GM10847 (cell line): ENCODE results near the gene ATP8B1.

Source experiments
- POLR2A ChIP-seq: IDR thresholded peaks from 2 replicates; pipeline ENCODE4 v1.6.1; 2011; ENCODE audit not compliant: insufficient read length; ENCODE audit errors: extremely low read depth

ATP8B1 gene

DNA sequence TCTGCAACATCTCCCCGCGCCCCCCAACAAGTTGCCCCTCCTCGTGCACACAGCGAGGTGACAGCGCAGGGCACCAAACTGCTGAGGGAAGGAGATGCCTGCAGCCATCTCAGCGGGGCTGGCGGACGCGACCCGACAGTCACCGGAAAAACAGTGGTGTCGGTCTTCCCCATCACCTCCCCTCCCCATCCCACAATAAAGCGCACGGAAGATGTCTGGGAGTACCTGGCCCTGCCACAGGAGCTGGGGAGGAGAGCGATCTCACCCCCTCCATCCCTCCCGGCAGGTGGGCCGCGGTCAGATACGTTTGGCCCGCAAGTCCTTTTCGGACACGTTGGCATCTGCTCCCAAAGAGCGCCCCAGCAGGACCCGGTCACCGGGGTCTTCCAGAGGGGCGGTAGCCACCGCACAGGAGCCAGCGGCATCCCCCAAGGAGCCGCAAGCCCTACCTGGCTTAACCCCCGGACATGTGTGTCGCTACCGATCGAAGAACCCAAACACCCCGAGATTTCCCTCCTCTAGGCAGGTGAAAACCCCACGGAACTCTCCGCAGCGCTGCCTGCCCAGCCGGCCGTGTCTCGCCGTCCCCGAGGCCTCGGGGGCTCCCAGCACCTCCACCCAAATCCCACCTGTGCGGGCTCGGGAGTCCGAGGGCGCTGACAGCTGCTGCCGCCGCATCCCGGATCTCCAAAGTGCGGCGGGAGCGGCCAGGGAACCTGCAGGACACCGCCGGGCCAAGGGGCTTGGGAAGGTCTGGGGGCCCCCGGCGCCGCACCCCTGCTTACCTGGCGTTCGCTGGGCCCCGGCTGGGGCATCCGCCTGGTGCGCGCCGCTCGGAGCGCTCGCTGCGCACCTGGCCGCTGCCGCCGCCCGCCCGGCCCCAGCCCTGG lies 657 bp downstream of the ATP8B1 start:
- no peak for TF ChIP-seq POLR2A

DNA sequence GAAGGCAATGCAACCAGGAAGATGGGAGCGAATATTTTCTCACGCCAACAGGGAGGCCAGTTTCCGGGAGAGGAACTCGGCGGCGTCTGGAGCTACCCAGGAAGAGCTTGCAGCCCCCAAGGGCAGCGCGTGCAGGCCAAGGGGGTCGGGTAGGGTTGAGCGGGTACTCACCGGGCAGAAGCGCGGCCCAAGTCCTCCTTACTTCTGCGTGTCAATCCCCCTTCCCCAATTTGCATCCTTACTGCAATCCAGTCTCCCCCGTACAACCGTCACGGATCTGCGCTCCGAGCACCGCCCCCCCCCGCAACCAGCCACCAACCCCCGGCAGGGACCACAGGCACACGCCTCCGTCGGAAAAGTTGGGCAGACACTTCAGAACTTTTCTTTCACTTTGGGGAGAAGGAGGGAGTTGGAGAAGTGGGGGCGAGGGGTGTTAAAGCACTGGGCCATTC lies 1.3 kb downstream of the ATP8B1 start:
- TF ChIP-seq POLR2A = no peak

DNA sequence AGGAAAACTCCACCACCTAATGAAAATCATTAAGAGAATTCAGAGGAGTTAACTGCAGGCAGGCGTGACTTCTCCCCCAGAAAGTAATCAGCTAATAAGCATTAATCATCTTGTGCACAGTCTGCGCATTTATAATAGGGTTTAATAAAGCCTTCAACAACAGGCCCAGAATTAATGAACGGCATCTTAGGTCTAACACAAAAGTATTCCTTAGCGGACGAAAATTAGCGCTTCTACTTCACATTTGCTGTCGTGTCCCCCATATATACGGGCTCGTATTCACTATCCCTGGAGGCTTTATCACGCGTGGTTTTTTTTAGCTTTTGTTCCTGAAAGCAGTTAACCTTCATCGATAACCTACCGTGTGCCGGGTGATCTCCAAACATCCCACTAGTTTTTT lies 1.8 kb downstream of the ATP8B1 start:
- no peak for TF ChIP-seq POLR2A

DNA sequence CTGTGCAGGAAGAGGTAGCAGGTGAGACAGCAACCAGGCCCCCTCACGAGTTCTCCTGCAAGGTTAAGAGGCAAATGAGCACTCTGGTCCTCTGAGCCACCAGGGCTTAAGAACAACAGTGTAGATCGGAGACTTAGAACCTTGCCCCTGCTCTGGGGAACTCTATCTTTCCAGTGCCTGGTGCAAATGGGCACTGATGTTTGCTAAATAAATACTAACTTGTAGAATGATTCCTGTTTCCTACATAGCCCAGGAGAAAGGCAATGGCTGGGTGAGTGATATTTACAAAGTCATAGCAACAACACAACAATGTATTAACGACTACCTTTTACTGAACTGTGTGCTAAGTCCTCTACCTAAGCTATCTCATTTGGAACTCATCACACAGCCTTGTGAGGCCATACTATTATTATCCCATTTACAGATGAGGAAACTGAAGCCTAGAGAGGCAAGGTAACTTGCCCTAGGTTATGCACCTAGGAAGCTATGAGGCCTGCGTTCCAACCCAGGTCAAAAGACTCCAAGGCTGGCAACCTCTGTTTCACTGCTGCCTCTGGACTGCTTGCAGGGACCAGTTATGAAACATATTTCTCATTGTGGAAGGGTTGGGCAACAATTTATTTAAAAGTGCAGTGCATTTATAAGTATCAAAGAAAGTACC lies 4.3 kb downstream of the ATP8B1 start:
- TF ChIP-seq POLR2A = no peak

DNA sequence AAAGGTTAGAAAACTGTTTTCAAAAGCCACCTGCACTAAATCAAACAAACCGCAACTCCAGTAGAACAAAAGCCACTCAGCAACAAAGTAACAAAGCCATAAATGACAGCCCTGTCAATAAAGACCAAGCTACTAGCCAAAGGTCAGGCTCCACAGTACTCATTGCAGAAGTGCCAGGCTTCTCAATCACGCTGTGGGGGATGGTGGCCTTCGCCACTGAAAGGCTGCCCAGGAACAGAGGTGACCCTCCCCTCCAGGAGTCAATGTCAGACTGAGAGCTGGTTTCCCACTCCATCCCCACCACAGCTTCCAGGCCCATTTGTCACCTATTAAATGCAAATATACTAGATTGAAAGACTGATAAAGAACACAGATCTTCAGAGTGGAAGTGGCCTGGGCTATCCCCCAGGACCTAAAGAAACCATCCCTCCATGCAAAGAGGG lies 5.9 kb downstream of the ATP8B1 start:
- no peak for TF ChIP-seq POLR2A

DNA sequence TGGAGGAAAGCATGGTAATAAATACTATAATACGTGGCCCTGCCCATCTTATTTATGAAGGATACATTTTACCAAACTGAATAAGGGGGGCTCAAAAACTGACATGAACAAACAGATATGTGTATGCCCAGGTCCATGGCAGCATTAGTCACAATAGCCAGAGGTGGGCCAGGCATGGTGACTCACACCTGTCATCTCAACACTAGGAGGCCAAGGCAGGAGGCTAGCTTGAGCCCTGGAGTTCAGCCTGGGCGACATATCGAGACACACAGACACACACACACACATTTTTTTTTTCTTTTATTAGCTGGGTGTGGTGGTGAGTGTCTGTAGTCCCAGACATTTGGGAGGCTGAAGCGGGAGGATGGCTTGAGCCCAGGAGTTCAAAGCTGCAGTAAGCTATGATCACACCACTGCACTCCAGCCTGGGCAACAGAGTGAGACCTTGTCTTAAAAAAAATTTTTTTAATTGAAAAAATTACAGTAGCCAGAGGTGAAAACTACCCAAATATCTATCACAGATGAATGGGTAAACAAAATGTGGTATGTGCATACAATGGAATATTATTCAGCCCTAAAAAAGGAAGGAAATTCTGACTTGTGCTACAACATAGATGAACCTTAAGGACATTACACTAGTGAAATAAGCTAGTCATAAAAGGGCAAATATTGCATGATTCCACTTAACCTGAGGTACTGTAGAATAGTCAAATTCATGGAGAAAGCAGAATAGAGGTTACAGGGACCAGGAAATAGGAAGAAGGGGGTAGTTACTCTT lies 8.0 kb downstream of the ATP8B1 start:
- TF ChIP-seq POLR2A = no peak

DNA sequence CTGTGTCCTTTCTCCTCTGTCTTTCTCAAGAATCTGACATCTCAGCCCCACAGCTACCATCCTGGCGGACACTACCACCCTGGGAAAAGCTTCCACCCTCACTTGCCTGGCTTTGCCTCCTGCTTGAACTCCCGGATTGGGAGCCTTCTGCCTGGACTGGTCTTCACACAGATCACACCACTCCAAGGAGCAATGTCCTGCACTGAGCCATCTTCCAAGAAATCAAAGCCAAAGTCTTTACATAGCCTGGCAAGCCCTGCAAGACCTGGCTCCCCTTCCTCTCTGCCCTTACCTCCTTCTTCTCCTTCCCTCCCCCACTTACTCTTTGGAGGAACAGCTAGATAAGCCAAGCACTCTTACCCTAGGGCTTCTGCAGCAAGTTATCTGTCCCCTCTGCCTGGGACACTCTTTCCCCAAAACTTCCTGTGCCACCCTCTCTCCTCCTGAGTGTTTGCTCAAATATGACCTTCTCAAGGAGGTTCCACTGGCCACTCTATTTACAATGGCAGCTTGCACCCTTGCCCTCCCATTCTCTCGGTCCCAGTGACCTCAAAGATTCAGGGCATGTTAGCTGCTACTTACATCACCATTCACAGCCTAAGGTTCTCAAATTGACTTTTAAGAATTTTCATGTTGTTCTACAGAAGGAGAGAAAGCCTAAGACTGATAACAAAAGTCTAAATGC lies 9.7 kb downstream of the ATP8B1 start:
- no peak for TF ChIP-seq POLR2A

DNA sequence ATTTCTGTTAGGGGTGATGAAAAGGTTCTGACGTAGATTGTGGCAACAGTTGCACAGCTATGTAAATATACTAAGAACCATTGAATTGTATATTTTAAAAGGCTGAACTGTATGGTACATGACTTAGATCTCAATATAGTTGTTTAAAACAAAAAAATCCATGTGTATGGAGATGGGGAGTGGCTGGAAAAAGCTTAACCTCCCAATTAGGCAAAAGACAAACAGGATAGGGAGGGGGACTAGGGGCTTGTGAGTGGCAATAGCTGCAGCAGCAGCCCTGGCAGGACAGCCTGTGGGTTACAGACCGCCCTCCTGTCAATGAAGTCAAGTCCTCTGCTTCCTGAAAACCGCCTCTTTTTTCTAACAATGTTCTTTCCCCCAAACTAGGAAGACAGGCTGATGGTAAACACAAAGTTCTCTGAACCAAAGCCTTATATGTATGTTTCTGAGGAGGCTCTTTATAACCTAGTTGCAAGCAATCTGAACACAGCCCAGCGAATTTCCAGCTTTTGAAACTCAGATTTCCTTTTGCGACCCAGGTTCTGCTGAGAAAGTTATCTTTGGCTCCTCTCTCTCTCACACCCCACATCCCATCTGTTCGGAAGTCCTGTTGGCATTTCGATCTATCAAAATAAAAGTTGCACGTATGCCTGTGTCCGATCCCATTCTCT lies 10.3 kb downstream of the ATP8B1 start:
- no peak for TF ChIP-seq POLR2A

DNA sequence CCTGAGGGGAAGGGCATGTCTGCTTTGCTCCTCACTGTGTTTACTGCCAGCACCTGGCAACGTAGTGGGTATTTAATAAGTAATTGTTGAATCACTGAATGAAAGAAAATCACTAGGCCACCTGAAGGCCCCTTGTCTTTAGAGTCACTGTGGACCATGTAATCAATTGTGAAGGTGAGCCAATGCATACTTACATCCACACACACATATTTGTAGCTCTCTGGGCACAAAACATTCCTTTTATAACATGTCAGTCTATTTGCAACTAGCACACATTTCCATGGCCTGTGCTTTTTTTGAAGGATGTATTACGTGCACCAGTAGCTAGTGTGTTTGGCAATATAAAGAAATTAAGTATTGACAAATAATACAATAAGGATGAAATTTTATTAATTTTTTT lies 11.2 kb downstream of the ATP8B1 start:
- TF ChIP-seq POLR2A = no peak

DNA sequence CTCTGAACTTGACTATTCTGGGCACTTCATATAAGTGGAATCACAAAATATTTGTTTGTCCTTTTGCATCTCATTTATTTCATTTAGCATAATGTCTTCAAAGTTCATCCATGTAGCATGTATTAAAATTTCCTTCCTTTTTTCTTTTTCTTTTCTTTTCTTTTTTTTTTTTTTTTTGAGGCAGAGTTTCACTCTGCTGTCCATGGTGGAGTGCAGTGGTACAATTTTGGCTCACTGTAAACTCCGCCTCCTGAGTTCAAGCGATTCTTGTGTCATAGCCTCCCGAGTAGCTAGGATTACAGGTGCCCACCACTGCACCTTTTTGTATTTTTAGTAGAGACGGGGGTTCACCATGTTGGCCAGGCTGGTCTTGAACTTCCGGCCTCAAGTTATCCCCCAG lies 11.9 kb downstream of the ATP8B1 start:
- TF ChIP-seq POLR2A = no peak

DNA sequence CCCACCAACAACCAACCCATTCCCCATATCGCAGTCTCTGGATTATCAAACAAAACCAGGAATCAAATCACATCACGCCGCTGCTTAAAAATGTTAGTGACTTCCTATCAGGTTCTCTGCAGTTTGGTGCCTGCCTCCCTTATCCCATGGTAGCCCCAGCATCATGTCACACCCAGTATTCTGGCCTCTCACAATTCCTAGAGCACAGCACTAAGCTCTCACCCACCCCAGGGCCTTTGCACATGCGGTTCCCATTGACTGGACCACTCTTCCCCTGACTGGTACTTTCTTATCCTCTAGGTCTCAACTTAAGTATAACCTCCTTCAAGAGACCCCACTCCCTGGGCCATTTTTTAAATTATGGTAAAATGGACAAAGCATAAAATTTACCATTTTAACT lies 12.8 kb downstream of the ATP8B1 start:
- TF ChIP-seq POLR2A = no peak

DNA sequence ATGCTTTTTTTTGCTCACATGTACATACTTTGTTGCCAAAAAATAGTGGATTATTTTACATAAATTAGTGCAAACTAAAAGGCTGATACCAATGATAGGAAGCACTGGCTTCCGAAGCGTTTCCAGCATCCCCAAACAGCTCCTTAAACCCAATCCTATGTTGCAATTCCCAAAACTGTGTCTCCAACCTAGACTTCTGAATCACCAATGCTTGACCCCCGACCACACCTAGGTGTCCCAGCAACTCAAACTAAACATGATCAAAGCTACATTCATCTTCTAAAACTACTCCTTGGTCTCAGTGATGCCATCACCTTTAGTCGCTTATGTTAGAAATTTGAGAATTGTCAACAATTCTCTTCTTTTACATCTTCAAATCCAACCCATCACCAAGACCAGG lies 13.4 kb downstream of the ATP8B1 start:
- TF ChIP-seq POLR2A = no peak

DNA sequence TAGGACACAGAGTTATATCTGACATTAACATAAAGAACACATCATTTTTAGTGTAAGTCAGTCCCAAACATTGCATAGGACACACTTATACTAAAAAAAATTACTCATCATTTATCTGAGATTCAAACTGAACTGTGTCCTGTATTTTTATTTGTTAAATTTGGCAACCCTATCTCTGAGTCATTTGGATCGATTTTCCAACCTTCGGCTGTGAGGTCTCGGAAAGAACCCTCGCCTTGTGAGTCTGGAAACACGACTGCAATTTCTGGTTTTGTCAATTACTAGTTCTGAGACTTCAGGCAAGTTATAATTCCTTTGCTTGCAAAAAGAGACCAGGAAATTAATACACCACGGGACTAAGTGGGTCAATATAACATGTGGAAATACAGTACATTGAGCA lies 14.0 kb downstream of the ATP8B1 start:
- TF ChIP-seq POLR2A = no peak

DNA sequence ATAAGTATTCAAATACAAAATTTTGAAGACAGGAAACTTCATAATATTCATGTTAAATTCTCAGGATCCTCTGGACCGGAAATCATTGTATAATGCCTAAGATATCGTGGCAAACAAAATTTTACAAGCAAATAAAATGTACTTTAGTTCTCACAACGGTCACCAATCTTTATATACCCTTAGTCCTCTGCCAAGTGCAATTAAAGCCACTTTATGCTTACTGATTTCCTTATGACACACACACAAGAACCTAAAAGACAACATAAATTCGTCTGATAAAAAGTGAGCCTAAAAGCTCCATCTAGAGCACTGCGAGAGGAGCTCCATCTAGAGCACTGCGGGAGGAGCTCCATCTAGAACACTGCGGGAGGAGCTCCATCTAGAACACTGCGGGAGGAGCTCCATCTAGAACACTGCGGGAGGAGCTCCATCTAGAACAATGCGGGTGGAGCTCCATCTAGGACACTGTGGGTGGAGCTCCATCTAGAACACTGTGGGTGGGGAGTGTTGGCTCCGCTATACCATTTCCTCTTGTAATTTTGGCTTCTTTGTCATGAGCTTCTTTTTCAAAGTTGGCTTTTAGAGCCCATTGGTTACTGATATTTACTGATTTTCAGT lies 15.9 kb downstream of the ATP8B1 start:
- no peak for TF ChIP-seq POLR2A
